AG09309 (cell line): ENCODE data around the gene DOCK2.

Experiments
- DNase-seq: peaks from one replicate; pipeline ENCODE4 v3.0.0-alpha.2; 2010; ENCODE audit warnings: low read depth
- H3K4me3 ChIP-seq: 2 replicates; pipeline ENCODE4 v1.5.1; 2011; ENCODE audit warnings: mild to moderate bottlenecking, low read depth, low read length, moderate library complexity; ENCODE audit not compliant: control insufficient read depth
- TF ChIP-seq, protein P1 (sequence below): IDR thresholded peaks from 2 replicates; pipeline ENCODE4 v1.5.1; 2011; ENCODE audit warnings: mild to moderate bottlenecking, low read depth, low read length, inconsistent platforms; ENCODE audit not compliant: insufficient read depth, control insufficient read depth; ENCODE audit errors: missing control alignments

Gene DOCK2

DNA sequence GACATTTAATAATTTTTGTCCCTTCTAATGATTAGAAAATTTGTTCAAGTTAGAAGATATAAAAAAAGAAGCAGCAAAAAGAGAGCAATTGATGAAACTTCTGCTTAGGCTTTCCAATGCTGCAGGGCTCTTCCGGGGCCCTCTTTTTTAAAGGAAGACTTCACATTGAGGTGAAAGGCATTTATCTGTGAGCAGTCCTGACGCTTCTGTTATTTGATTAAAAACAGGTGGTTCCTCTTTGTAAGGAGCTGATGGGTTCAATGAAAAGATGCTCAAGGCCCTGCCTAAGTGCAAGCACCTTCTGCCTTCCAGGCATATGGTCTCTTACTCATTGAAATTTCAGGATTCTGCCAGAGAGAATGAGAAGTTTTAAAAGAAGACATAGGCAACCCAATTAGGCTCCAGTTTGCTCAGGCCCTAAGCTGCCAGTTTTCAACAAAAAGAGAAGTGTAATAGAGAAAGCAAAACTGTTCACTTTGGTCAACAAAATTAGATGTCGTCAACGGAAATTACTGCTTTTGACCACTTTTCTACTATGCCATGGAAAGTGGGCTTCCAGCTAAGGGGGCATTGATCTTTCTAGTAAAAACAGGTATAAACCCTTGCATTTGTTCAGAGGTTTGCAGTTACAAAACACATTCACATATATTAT, 243.1 kb downstream of the DOCK2 start:
- H3K4me3 ChIP-seq, result no peak overlapping the region
- DNase-seq, result no peak
- TF ChIP-seq, protein P1, sequence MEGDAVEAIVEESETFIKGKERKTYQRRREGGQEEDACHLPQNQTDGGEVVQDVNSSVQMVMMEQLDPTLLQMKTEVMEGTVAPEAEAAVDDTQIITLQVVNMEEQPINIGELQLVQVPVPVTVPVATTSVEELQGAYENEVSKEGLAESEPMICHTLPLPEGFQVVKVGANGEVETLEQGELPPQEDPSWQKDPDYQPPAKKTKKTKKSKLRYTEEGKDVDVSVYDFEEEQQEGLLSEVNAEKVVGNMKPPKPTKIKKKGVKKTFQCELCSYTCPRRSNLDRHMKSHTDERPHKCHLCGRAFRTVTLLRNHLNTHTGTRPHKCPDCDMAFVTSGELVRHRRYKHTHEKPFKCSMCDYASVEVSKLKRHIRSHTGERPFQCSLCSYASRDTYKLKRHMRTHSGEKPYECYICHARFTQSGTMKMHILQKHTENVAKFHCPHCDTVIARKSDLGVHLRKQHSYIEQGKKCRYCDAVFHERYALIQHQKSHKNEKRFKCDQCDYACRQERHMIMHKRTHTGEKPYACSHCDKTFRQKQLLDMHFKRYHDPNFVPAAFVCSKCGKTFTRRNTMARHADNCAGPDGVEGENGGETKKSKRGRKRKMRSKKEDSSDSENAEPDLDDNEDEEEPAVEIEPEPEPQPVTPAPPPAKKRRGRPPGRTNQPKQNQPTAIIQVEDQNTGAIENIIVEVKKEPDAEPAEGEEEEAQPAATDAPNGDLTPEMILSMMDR, result no peak

- TF ChIP-seq, protein P1, result no peak
- DNase-seq, result no peak
- no peak overlapping the region for H3K4me3 ChIP-seq
Observed at GRCh38 chr5:169880785-169881184, 243.7 kb downstream of the DOCK2 start.

DNA sequence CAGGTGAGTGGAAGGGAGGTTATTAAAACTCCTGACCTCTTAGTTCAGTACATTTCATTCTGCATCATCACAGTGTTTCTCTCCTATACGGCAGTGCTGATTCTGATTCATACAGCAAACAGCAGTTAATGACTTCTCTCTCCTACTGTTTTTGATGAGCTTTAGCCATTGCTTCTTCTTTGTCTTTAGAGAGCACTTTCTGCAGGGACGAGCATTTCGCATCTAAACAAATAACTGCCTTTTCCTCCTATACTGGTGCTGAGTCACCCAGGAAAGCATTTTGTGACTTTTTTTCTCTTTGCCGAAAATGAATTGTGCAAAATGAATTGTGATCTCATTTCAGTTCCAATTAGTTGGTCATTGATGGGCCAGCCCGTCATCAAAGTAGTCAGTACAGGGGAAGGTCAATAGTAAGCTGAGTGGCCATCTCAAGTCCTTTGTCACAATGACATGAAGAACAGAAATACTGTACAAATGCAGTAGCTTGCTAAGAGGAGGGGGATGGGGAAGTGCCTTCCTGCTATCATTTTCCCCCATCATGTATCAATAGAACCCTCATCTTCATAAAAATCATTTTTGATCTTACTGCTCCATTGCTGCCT, 244.7 kb downstream of the DOCK2 start:
- DNase-seq, result no peak
- TF ChIP-seq, protein P1, result no peak
- no peak overlapping the region for H3K4me3 ChIP-seq

- no peak for DNase-seq
- TF ChIP-seq, protein P1, result no peak
- no peak overlapping the region for H3K4me3 ChIP-seq
Observed at GRCh38 chr5:169886033-169886432, 249.0 kb downstream of the DOCK2 start.

- no peak overlapping the region for H3K4me3 ChIP-seq
- no peak for DNase-seq
- TF ChIP-seq, protein P1, result no peak
Observed at GRCh38 chr5:169886677-169887076, 249.6 kb downstream of the DOCK2 start.

GRCh38 chr5:169889572-169889971, 252.5 kb downstream of the DOCK2 start:
- H3K4me3 ChIP-seq, result no peak overlapping the region
- TF ChIP-seq, protein P1, result no peak
- no peak for DNase-seq
